ENCODE measurements around the gene ADRA2A.

Gene ADRA2A

DNA sequence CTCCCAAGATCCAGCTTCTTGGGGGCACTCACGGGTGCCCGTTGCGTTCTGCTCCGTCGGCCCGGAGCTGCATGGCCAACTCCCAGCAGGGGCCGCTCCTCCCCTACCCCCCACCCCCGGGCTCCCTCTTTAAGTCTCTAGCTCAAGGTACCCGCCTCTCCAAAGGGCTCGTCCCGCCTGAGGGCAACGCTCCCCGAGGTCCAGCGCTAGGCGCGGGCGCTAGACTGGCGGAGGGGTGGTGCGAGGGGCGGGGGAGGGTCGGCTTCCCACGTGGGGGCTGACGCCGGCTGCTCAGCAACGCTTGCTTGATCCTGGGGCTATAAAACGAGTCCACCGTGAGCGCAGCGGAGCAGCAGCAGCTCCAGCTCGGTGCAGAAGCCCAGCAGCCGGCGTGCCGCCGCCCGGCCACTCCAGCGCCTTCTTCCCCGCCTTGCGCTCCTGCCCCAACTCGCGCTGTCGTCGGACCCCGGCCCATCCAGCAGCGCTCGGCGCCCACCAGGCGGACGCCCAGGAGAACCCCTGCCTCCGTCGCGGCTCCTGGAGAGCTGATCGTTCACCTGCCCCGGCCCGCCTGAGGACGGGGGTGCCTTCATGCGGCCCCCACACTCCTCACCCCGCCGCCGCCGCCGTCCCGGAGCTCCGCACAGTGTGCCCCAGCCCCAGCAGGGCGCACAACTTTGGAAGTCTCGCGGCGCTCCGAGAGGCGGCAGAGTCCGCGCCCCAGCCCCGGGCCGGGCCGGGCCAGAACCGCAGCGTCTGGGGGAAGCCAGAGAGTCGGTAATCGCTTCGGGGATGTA lies at the start of gene ADRA2A:
ADRA2A (plus strand) TSS at position 348 of the 797 bp plus-strand sequence. CDS start 968 bp downstream, outside the sequence.
- peak; percentile 27 for DNase-seq

- DNase-seq = no peak
Measured at GRCh38 chr10:111030042-111030750, 46.6 kb upstream of the ADRA2A start.

GRCh38 chr10:111034598-111035310 lies 42.1 kb upstream of the ADRA2A start:
- DNase-seq = no peak

- no peak for DNase-seq
Measured at GRCh38 chr10:111035542-111035941, 41.3 kb upstream of the ADRA2A start.

DNA sequence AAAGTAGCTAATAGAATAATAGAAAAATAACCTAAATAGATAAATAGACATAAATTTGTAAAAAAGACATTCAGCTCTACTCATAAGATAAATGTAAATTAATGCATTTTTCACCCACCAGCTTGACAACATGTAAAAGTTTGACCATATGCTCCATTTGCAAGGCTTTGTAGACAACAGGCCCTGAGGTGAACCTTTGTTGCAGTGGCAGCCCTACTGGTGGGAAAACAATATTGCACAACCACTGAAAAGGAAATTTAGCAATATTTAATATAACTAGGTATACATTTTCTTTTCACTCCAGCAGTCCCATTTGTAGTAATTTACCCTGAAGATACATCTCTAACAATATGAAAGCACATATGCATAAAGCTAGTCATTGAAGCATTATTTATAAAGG lies 39.0 kb upstream of the ADRA2A start:
- no peak for DNase-seq

GRCh38 chr10:111039522-111039921 lies 37.3 kb upstream of the ADRA2A start:
- DNase-seq = no peak

DNA sequence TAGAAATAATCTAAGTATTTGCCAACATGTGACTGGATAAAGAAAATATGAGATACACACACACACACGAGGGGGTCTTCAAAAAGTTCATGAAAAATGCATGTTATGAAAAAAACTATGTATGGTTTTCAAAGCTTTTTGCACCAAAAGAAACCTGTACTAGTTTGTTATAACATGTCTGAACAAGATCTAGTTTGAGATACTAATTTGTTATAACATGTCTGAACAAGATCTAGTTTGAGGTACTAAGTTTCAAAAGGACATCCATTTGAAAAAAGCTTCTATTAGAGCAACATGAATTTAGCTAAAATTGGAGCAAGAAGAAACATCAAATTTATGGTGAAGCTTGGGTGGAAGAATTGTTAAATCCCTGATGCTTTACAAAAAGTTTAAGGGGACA lies 19.8 kb upstream of the ADRA2A start:
- DNase-seq = no peak

DNA sequence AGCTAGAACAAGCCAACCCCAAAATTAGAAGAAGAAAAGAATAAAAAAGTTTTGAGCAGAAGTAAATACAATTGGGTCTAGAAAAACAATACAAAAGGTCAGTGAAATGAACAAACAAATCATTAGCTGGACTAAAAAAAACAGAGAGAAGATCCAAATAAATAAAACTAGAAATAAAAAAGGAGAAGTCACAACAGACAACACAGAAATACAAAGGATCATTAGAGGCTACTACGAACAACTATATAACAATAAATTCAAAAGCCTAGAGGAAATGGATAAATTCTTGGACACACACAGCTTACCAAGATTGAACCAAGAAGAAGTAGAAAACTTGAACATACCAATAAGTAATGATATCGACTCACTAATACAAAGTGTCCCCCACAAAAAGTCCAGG lies 13.4 kb upstream of the ADRA2A start:
- DNase-seq = no peak

DNA sequence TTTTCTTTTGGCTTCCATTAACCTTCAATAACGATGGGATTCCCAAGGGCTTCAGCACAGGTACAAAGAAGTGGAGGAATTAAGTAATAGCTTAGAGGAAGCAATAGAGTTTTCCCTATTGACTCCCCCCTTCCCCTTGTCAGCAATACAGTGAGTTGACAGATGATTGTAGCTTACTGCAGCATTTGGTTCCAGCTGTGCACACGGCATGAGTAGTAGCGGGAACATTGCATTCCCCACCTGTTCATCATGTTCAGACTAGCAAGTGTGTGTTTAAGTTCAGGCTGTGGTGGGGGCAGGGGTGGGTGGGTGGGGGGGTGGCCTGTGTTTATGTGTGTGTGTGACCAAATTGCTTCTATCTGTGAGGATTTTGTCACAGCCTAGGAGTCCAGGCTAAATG lies 4.6 kb upstream of the ADRA2A start:
- DNase-seq = no peak

DNA sequence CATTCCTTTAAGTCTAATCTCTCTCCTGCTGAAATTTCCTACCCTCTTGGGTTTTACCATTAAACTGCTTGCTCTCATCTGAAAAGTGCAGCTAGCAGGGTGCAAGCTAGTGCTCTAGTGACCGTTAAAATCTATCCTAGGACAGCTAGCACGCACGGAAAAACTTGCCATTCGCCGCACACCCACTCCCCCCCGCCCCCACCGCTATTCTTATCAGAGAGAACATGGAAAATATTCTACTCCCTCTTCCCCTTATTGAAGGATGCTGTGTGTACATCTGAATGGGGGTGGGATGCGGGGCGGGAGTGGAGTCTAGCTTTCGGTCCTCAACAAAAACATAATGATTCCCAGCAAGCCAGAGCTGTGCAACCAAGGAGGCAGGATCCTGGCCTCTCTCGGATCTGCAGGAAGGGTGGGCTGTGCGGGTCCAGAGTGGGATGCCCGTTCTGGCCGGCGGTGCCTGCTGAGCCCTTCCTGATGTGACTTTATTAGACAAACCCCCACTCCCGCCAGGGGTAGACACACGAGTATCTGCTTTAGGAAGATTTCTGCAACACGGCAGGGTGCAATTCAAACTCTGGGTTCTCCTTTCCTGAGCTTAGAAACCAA lies 1.1 kb upstream of the ADRA2A start:
- DNase-seq = no peak

DNA sequence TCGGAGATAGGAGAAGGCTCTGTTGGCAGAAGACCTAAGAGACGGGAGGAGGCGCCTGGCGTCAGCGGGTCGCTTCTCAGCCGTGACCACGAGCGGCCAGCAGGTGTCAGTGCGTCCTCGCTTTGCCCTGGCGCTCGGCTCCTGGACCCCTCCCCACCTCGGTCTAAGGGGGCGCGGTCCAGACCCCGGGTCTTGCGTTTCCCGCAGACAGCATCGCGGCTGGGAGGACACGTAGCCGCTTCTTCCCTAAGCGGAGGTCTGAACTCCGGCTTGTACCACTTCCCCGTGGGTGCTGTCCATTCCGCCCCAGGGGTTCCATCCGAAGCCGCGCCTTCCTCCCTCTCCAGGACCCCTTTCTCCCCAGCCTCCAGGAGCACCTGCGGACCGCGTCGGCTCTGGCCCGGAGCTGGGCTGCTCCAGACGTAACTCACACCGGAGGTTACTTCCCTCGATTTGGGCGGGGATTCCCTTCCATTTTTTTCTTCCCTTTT lies 593 bp upstream of the ADRA2A start:
- DNase-seq = peak; percentile 38

DNA sequence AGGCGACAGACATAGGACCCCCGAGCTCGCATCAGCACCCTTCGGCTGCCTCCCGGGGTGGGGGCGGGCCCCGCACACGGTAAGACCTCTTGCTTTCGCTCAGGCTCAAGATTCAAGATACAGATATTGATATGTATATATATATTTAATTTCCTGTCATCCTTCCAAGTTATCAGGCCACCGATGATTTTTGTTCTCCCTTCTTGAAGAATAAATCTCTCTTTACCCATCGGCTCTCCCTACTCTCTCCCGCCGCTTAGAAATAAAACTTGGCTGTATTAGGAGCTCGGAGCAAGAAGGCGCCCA lies 603 bp downstream of the ADRA2A start:
- DNase-seq = peak; percentile 1

DNA sequence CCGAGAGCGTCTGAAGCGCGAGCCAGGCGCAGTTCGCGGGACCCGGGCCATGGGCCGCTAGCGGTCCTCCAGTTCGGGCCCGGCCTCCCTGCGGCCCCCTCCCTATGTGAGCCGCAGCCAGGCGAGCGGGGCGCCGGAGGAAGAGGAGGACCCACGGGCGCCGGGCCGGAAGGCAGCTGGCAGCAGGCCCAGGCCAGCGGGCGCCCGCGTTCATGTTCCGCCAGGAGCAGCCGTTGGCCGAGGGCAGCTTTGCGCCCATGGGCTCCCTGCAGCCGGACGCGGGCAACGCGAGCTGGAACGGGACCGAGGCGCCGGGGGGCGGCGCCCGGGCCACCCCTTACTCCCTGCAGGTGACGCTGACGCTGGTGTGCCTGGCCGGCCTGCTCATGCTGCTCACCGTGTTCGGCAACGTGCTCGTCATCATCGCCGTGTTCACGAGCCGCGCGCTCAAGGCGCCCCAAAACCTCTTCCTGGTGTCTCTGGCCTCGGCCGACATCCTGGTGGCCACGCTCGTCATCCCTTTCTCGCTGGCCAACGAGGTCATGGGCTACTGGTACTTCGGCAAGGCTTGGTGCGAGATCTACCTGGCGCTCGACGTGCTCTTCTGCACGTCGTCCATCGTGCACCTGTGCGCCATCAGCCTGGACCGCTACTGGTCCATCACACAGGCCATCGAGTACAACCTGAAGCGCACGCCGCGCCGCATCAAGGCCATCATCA lies 1.1 kb downstream of the ADRA2A start:
- no peak for DNase-seq

DNA sequence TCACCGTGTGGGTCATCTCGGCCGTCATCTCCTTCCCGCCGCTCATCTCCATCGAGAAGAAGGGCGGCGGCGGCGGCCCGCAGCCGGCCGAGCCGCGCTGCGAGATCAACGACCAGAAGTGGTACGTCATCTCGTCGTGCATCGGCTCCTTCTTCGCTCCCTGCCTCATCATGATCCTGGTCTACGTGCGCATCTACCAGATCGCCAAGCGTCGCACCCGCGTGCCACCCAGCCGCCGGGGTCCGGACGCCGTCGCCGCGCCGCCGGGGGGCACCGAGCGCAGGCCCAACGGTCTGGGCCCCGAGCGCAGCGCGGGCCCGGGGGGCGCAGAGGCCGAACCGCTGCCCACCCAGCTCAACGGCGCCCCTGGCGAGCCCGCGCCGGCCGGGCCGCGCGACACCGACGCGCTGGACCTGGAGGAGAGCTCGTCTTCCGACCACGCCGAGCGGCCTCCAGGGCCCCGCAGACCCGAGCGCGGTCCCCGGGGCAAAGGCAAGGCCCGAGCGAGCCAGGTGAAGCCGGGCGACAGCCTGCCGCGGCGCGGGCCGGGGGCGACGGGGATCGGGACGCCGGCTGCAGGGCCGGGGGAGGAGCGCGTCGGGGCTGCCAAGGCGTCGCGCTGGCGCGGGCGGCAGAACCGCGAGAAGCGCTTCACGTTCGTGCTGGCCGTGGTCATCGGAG lies 1.8 kb downstream of the ADRA2A start:
- DNase-seq = no peak

GRCh38 chr10:111079241-111079760 lies 2.5 kb downstream of the ADRA2A start:
- DNase-seq = no peak

GRCh38 chr10:111079781-111080180 lies 3.0 kb downstream of the ADRA2A start:
- no peak for DNase-seq

DNA sequence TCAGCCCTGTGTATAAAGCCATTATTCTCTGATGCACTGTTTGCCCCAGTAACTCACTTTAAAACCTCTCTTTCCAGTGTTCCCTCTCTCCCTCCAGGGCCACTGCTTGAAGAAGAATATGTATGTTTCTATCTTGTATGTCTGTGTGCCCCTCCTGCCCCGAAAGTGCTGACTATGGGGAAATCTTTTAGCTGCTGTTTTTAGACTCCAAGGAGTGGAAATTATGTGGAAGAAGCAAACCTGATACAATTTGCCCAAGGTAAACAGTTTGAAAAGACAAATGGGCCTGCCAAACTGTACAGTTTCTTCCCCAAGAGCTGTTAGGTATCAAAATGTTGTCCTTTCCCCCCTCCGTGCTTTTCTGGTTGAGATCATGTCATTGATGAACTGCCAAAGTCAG lies 3.4 kb downstream of the ADRA2A start:
- no peak for DNase-seq

DNA sequence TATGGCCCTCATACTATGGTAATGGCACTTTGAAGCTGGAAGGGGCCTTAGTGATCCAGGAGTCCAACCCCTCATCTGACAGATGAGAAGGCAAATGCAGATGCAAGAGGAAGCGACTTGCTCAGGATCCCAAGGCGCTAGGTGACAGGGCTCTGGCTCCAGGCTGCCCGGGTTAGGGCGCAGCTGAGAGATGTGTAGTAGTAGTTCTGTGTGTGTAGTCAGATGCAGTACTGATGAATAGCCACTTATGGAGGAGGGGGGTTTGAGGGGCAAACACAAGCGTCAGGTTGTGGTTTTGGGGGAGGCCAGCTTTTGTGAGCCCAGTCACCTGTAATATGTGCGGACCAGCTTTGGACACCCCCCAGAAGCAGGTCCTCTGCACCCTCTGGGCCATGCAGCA lies 4.8 kb downstream of the ADRA2A start:
- no peak for DNase-seq

- DNase-seq = no peak
Measured at GRCh38 chr10:111082102-111082975, 5.5 kb downstream of the ADRA2A start.

DNA sequence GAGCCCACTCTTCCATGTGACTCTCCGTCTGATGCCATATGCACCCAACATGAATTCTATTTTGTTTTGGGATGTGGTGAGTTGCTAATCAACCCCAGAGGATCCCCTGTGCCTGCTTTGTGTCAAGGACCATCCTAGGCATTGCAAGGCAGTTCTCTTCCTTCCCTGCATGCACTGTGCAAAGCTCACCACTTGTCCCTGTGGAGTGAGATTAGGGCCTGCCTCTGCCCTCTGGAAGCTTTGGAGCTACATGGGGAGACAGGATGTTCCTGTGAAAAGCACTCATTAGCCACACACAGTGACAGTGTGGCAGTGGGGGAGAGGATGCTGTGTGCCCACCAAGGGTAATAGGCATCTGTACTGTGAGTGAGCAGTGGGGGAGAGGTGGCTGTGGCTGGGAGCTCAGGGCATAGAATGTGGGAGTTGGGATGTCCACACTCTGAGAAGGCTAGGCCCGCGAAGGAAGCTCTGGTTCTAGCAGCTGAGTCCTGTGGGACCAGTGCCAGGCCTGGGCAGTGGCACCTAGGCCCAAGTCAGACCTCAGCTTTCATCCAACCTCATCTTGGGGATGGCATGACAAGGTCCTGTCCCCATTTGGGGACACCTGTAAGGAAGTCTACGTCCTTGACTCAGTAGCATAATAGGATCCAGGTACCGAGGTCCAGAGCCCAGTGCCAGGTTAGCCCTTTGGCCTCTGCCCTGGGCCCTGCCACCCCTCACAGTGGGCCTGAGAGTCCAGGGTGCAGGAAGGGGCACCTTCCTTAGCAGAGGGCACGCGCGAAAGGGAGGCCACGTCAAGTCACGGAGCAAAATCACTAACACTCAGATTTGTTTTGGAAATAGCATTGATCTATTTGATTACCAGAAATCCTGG lies 6.6 kb downstream of the ADRA2A start:
- DNase-seq = no peak
